SU-DHL-6 (cell line): ENCODE results near the gene MT1H.

ENCODE experiments used
- EZH2phosphoT487 ChIP-seq: fragments of 200-600 bp; sonication (generic), shearing (Covaris generic); conservative IDR thresholded peaks from 2 replicates; pipeline ENCODE4 v1.6.1; 2018; ENCODE audit warnings: mild to moderate bottlenecking, antibody characterized with exemption, low read length, moderate library complexity, mixed read lengths
- TF ChIP-seq, protein P1 (sequence below): fragments of 200-600 bp; sonication (generic); IDR thresholded peaks from one replicate; pipeline ENCODE4 v1.5.1; 2017; ENCODE audit warnings: antibody characterized with exemption, mild to moderate bottlenecking, low read length, moderate library complexity; ENCODE audit not compliant: insufficient read depth, poor library complexity, severe bottlenecking

DNA sequence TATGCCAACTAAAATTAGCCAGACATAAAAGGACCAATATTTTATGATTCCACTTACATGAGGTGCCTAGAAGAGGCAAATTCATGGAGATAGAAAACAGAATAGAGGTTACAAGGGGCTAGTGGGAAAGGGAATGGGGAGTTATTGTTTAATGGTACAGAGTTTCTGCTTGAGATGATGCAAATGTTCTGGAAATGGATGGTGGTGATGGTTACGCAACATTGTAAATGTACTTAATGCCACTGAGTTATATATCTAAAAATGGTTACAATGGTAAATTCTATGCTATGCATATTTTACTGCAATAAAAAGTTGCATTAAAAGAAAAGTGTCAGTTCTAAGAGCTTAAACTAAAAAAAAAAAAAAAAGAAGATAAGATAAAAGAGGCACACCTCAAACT is 30.6 kb downstream of the MT1H start:
- TF ChIP-seq, protein P1, sequence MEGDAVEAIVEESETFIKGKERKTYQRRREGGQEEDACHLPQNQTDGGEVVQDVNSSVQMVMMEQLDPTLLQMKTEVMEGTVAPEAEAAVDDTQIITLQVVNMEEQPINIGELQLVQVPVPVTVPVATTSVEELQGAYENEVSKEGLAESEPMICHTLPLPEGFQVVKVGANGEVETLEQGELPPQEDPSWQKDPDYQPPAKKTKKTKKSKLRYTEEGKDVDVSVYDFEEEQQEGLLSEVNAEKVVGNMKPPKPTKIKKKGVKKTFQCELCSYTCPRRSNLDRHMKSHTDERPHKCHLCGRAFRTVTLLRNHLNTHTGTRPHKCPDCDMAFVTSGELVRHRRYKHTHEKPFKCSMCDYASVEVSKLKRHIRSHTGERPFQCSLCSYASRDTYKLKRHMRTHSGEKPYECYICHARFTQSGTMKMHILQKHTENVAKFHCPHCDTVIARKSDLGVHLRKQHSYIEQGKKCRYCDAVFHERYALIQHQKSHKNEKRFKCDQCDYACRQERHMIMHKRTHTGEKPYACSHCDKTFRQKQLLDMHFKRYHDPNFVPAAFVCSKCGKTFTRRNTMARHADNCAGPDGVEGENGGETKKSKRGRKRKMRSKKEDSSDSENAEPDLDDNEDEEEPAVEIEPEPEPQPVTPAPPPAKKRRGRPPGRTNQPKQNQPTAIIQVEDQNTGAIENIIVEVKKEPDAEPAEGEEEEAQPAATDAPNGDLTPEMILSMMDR, result no peak
- TF ChIP-seq EZH2phosphoT487, result no peak
